Measurements from ENCODE around the gene APLP2.
"Not testable (repeated sequence)": the region's sequence is repeated elsewhere in the genome, so short reads cannot be mapped to it uniquely, and the experiment has no call there.

The APLP2 gene

GRCh38 chr11:130151196-130151595 is 81.5 kb downstream of the APLP2 start:
- DNase-seq, result no peak

DNA sequence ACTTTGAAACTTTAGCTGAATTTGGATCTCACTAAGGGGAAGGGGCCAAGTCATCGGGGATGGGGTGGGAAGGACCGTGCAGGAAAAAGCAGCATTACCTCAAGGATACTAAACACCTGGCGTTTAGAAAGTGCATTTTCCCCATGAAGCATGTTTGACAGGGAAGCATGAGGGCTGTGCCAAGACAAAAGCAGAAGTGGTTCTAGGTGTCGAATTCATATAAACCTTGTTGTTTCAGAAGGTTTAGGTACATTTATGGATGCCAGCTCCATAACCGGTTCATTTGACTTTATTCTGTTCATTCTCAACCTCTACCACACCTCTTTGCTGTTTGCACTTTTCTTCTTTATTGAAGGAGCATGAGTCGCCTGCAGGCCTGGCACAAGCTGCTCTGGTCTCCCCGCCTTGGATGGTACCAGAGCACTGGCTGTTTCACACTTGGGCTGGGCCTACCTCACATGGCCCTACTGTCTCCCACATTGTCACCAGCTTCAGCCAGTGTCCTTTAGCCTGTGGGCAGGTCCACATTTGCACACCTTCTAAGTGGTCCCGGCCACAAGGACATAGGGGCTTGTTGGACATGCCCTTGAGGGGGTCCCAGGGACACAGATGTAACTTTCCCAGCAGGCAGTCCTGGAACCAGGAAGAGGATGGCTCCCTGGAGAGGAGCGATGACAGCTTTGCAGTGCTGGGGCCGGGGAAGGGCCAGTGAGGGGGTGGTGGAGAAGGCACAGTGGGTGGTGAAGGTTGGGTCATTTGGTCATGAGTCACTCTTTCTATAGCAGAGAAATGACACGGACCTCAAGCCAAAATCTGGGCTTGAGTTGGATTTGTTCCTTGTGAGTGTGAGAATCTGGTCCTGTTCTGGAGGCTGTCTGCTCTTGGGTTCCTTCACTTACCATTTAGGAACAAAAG is 86.7 kb downstream of the APLP2 start:
- no peak for DNase-seq

DNA sequence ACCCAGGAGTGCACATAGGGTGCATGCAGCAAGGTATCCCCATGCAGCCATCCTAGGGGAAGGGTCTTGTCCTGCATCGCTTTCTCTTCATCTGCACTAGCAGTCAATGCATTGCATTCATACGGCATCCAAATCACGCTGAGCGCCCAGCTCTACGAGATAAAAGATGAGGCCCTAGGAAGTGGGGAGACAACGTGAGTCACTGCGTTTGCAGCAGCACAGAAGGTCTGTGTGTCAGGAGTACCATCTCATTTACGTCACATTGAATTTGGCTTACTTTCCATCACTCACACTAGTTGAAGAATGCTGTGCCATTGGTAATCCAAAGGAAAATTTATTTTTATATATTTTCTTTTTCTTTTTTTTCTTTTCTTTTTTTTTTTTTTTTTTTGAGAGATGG is 87.4 kb downstream of the APLP2 start:
- DNase-seq, result no peak

- DNase-seq, result no peak
These were observed 88.1 kb downstream of the APLP2 start for GRCh38 chr11:130157840-130158239.

DNA sequence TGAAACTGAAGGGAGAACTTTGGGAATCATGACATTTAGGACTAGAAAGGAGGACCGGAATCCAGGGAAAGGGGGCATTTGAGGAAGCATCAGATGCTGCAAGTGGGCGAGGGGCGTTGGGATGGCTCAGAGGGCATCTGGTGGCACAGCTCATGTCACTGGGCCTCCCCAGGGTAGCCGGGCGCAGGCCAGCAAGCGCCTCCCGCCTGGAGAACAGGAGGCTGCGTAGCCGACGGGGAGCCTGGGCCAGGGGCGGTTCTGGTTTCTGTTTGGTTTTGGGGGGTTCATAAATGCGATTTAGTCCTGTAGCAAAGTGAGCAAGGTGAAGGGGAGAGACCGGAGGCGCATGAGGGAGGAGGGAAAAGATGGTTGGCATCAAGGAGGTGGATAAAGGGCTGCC is 89.4 kb downstream of the APLP2 start:
- no peak for DNase-seq

GRCh38 chr11:130159657-130160497 is 90.2 kb downstream of the APLP2 start, which contains the start of gene ST14:
TSS of gene ST14 (plus strand) at chr11:130159782. CDS start at chr11:130159980, 198 bp downstream.
- DNase-seq, result no peak

DNA sequence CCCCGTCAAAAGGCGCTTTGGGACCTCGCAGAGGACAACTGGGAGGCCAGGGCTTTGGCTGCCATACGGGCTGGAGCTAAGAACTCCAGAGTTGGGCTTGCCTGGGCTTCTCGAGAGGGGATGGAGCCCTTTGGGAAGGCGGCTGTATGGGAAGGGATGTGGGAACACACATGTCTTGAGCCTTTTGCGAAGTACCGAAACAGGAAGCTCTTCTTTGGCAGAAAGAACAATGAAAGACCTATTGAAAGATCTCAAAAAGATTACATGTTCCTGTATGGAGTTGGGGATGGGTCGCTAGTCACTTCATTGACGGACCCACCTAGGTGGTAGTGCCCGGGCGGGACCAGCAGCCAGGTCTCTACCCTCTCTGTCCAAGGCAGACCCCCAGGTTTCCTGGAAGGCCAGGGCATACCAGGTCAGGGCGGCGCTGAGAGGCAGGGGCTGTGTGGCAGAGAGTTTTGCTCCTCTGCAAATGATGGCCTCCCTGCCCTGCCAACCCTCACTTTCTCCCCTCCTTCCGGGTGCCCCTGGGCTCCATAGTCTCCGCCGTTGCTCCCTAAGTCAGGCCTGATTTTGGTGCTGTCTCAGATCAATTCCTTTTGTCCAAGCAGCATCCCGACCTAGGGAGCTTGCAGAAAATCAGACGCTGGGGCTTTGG is 90.9 kb downstream of the APLP2 start:
- DNase-seq, result no peak

GRCh38 chr11:130161441-130162145 is 91.9 kb downstream of the APLP2 start:
- no peak for DNase-seq

DNA sequence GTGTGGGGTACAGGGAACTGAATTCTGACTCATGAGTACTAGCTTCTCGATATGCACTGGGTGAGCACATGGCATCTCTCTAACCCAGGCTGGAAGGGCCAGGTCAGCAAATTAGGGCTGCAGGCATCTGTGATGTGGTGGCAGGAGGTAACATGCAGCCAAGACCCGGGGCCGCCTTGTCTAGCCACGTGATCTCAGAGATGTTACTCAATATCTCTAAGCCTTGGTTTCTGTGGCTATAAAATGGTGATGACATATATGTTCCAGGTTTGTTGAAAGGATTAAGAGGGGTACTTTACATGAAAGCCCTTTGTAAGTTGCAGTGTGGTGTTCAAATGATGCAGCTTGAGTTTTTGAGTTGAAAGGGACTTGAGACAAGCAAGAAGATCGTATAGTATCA is 93.0 kb downstream of the APLP2 start:
- no peak for DNase-seq

- no peak for DNase-seq
These were observed 93.9 kb downstream of the APLP2 start for GRCh38 chr11:130163346-130164220.

DNA sequence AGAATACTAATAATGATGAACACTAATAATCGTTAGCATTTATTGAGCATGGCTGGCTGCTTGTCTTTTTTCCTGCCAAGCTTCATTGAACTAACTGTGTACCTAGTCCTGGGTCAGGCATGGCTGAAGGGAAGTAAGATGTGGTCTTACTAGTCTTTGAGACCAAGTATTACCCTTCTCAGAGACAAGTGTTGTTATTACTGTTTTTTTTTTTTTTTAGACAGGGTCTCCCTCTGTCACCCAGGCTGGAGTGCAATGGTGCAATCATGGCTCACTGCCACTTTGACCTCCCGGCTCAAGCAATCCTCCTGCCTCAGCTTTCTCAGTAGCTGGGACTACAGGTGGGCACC is 94.5 kb downstream of the APLP2 start:
- no peak for DNase-seq

DNA sequence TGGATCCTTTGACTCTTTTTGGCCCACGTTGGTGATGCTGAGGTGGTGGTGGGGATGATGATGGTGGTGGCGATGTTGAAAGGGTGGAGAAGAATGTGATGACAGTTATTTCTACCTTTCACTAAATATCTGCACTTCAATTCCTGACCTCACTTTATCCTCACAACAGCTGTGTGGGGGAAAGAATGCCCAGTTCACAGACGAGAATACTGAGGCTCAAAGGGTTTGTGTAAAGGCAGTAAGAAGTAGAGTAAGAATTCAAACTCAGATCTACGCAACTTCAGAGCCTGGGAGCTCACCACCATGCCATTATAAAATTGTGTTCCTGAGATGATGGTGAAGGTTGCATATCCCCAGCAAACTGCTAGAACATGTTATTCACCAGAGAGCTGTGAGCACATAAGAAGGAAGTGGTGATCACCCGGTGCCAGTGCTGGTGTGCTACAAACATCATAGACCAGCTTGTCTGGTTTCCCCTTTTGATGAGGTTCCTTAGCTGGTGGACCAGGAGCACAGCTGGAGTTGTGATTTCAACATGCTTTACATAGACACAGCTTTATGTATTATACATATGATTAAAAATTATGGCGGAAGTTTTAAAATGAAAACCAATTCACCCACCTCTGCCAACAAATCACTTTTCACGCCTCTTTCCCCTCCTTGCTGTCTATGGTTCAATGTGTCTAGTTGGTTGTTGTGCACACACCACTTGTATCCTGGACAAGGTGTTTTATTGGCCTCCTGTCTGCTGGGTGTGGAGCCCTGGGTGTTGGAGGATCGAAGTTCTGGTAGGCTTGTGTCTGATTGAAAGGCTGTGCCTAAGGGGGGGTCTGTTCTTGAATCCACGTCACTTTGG is 96.1 kb downstream of the APLP2 start:
- no peak for DNase-seq

DNA sequence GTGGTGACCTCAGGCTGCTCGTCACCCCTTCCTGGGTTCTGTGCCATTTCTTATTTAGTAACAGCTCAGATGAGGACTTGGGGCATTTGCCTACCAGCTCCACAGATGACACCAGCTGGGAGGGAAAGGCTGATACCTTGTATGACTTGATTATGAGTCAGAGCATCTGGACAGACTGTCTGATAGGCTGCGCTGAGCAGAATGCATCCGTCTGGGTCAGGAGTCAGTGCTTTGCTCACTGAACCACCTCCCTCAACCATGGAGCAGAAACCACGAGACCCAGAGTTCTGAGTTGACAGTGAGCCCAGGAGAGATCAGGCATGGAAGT is 96.7 kb downstream of the APLP2 start:
- no peak for DNase-seq

DNA sequence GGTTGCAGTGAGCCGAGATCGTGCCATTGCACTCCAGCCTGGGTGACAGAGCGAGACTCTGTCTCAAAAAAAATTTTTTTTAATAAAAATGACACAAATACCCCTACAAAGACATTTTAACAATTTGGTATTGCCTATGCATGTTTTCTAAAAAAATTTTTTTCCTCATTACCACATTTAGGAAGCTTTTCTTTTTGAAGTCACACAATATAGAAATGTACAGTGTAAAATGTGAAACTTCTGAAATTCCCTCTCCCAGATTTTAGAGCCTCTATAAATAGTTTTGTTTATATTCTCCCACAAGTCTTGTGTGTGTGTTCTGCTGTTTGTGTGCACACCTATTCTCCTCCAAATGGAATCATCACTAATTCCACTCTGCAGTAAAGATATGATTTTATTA is 97.5 kb downstream of the APLP2 start:
- DNase-seq, result no peak

DNA sequence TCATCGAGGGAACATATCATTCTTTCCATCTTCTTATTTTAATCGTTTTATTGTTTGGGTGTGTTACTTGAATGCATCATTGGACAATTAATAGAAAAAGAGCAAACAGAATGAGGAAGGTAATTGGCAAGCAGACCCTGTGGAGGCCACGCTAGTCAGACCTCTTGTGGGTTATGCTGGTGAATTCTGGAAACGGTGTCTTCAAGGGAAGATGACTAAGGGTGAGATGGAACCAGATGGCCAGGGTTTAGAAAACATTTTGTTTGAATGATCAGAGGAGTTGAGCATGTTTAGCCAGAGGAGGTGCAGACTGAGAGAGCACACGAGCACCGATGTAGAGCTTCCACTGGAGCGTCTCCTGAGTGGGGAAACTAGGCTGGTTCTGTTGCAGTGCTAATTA is 98.4 kb downstream of the APLP2 start:
- DNase-seq, result no peak

GRCh38 chr11:130170345-130170744 is 100.7 kb downstream of the APLP2 start:
- DNase-seq, result no peak

DNA sequence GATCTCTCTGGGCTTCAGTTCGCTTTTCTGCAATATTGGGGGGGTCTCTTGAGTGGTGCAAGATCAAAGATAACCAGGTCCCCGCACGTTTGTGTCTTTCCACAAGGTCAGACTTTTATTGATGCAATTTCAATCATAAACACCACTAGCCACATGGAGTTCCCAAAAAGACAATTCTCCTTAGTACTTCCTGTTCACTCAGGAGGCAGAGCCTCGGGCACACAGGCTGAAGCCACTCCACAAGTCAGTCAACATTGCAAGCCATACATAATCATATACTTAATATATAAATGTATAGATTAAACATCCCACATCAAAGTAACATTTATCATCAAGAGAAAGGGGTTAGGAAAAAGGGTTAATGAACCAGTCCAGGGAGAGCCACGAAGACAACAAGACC is 101.8 kb downstream of the APLP2 start:
- no peak for DNase-seq

GRCh38 chr11:130172001-130172400 is 102.3 kb downstream of the APLP2 start:
- DNase-seq, result not testable (repeated sequence)

GRCh38 chr11:130174642-130175041 is 104.9 kb downstream of the APLP2 start:
- DNase-seq, result no peak

DNA sequence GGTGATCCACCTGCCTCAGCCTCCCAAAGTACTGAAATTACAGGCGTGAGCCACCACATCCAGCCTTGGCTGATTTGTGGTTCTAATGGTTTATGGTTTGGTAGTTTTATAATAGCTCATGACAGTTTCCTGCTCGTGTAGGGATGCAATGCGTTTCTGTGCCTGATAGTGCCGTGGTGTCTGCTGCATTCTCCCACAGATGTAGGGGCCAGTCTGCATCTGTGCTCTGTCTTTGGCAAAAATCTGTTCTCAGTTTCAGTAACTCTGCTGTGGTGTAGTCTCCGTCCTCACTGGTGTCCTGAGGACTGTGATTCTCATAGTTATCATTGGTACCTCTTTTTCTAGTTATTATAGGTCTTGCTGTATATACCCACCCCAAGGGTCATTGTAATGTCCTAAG is 106.2 kb downstream of the APLP2 start:
- no peak for DNase-seq

DNA sequence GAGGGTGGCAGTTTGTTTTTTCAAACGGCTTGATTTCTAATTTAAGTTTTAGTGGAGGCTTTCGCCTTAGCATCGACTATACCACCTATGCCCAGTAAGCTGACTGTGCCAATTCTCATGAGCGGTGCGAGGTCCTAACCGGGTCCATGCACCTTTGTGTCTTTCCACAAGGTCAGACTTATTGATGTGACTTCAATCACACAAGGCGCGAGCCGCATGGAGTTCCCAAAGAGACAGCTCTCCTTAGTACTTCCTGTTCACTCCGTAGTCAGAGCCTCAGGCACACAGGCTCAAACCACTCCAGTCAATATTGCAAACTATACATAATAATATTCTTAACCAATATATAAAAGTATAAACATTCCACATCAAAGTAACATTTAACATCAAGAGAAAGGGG is 108.1 kb downstream of the APLP2 start:
- DNase-seq, result no peak

All from NCI-H1930 (cell line).